ENCODE measurements around the gene NAALADL1. TPM values are rescaled to one million over a fixed set of nuclear protein-coding genes. Genes with fewer than 3 reads are reported as not detected.

Gene NAALADL1
- total RNA-seq, 1 experiment from 2014 or later: not detected

DNA sequence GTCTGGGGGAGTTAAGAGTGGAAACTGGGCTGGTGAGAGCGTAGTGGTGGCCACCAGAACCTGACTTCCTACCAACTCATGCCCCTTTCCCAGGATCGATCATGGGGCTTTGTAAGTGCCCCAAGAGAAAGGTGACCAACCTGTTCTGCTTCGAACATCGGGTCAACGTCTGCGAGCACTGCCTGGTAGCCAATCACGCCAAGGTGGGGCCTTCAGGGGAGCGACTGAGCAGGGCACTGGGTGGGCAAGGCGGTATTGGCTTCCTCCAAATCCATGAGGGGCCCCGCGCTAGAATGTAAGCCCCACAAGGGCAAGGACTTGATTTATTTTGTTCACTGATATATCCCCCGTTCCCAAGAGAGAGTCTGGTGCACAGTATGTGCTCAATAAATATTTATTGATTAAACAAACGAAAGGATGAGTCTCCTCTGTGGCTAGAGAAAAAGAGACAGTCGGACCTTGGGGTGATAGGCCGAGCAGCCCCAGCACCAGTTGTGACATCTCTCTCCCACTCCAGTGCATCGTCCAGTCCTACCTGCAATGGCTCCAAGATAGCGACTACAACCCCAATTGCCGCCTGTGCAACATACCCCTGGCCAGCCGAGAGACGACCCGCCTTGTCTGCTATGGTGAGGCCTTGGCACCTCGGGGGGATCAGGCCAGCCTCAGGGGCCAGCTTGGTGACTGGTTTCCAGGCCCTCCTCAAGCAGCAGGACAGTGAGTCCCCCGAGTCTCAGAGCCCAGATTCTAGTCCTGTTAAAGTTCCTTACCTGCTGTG lies 26.4 kb upstream of the NAALADL1 start:
- H3K79me2 ChIP-seq (ENCODE audit: insufficient read depth, low read length): peaks cover 42% of the 10 kb centered on the region
- TF ChIP-seq, protein P1, sequence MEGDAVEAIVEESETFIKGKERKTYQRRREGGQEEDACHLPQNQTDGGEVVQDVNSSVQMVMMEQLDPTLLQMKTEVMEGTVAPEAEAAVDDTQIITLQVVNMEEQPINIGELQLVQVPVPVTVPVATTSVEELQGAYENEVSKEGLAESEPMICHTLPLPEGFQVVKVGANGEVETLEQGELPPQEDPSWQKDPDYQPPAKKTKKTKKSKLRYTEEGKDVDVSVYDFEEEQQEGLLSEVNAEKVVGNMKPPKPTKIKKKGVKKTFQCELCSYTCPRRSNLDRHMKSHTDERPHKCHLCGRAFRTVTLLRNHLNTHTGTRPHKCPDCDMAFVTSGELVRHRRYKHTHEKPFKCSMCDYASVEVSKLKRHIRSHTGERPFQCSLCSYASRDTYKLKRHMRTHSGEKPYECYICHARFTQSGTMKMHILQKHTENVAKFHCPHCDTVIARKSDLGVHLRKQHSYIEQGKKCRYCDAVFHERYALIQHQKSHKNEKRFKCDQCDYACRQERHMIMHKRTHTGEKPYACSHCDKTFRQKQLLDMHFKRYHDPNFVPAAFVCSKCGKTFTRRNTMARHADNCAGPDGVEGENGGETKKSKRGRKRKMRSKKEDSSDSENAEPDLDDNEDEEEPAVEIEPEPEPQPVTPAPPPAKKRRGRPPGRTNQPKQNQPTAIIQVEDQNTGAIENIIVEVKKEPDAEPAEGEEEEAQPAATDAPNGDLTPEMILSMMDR (IDR thresholded peaks at IDR 0.05 in 2 of 3, conservative IDR thresholded peaks at IDR 0.05 in 1 of 3; ENCODE audit: borderline replicate concordance in 1 of 3, insufficient read depth in 1 of 3, low read depth in 2 of 3, low read length in 2 of 3): no peak
- no peak for TF ChIP-seq EZH2phosphoT487 (IDR thresholded peaks at IDR 0.05; ENCODE audit: borderline replicate concordance)
- TF ChIP-seq, protein P2, sequence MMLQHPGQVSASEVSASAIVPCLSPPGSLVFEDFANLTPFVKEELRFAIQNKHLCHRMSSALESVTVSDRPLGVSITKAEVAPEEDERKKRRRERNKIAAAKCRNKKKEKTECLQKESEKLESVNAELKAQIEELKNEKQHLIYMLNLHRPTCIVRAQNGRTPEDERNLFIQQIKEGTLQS (IDR thresholded peaks at IDR 0.05): no peak
- TF ChIP-seq FOSL1 (IDR thresholded peaks at IDR 0.05; ENCODE audit: low read depth): no peak
- no peak for TF ChIP-seq RAD21 (IDR thresholded peaks at IDR 0.05; ENCODE audit: low read depth)
- no peak for TF ChIP-seq TCF7L2 (IDR thresholded peaks at IDR 0.05; ENCODE audit: borderline replicate concordance, extremely low read depth, insufficient read depth, insufficient read length)
- no peak for TF ChIP-seq POLR2AphosphoS5 (IDR thresholded peaks at IDR 0.05; ENCODE audit: low read depth, low read length)
- TF ChIP-seq CEBPB (IDR thresholded peaks at IDR 0.05; ENCODE audit: low read depth): no peak
- TF ChIP-seq ZFX (IDR thresholded peaks at IDR 0.05): no peak
- TF ChIP-seq YY1 (IDR thresholded peaks at IDR 0.05; ENCODE audit: extremely low read depth, insufficient replicate concordance, low read depth, low read length): no peak
- TF ChIP-seq, protein P3, sequence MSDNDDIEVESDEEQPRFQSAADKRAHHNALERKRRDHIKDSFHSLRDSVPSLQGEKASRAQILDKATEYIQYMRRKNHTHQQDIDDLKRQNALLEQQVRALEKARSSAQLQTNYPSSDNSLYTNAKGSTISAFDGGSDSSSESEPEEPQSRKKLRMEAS (IDR thresholded peaks at IDR 0.05): no peak
- TF ChIP-seq SP1 (IDR thresholded peaks at IDR 0.05; ENCODE audit: low read depth): no peak
- TF ChIP-seq ELF1 (IDR thresholded peaks at IDR 0.05; ENCODE audit: borderline replicate concordance, low read depth): no peak
- TF ChIP-seq SRF (IDR thresholded peaks at IDR 0.05; ENCODE audit: low read depth): no peak
- TF ChIP-seq POLR2A (IDR thresholded peaks at IDR 0.05; ENCODE audit: borderline replicate concordance, extremely low read depth, insufficient read depth, insufficient read length): no peak
- no peak for TF ChIP-seq SIN3A (IDR thresholded peaks at IDR 0.05; ENCODE audit: low read depth)
- no peak for TF ChIP-seq EGR1 (IDR thresholded peaks at IDR 0.05; ENCODE audit: low read depth)
- TF ChIP-seq CBX3 (IDR thresholded peaks at IDR 0.05; ENCODE audit: low read depth): no peak
- TF ChIP-seq JUND (IDR thresholded peaks at IDR 0.05): no peak
- ChIA-PET POLR2A (no interaction called here), RAD21 (ENCODE audit: low non-redundant PET in 1 of 2, low total read pairs in 2 of 2, uncharacterized antibody in 2 of 2, unreplicated experiment in 2 of 2) (no interaction called here), CTCF (no interaction called here)
- H3K9me2 ChIP-seq (ENCODE audit: insufficient read depth): no peaks in the 10 kb centered on the region
- TSS peak; percentile 71 for BruUV-seq (replicated peaks)
- ATAC-seq (peak; percentile 37), DNase-seq (ENCODE audit: low read depth, low spot score) (no peak)
- no peaks in the 10 kb centered on the region for H3K9me3 ChIP-seq (ENCODE audit: control insufficient read depth in 1 of 2, insufficient read depth in 1 of 2, low read depth in 1 of 2, low read length in 2 of 2)
- H3K9ac ChIP-seq (ENCODE audit: low read length): peak overlapping the region; percentile 98
- H4K20me1 ChIP-seq (ENCODE audit: insufficient read depth): no peaks in the 10 kb centered on the region
- no peak overlapping the region for H2AFZ ChIP-seq (ENCODE audit: low read depth, low read length, poor library complexity, severe bottlenecking)
- no peaks in the 10 kb centered on the region for H3K27me3 ChIP-seq (ENCODE audit: insufficient read depth, low read length)
- intact Hi-C loops (cut with micrococcal nuclease): loop anchor here (1.0 to 5.0 kb wide), 3 partner anchors 12 to 57 kb away; partner anchors contain the start of genes SAC3D1, SNX15 and VPS51
- H3K27ac ChIP-seq (ENCODE audit: low read depth, low read length): peak overlapping the region; percentile 82
- H3K4me1 ChIP-seq (ENCODE audit: control insufficient read depth in 1 of 2, insufficient read depth in 2 of 2, low read length in 2 of 2): peaks cover 7 to 22% of the 10 kb centered on the region in 2 experiments; a peak in 3 of 4 replicates
- H3K4me2 ChIP-seq (ENCODE audit: low read length): peak overlapping the region; percentile 82
- H3K4me3 ChIP-seq (replicated peaks in 1 of 2; ENCODE audit: low read depth in 1 of 2, low read length in 2 of 2): peak overlapping the region; percentile 86 to 98
- H3K36me3 ChIP-seq (ENCODE audit: control insufficient read depth in 1 of 2, insufficient read depth in 2 of 2, low read length in 2 of 2): peaks cover 6 to 38% of the 10 kb centered on the region in 2 experiments; a peak in 2 of 4 replicates
